ENCODE measurements around the gene PCDHA10.
"Not testable (repeated sequence)": the region's sequence is repeated elsewhere in the genome, so short reads cannot be mapped to it uniquely, and the experiment has no call there.

Gene PCDHA10

DNA sequence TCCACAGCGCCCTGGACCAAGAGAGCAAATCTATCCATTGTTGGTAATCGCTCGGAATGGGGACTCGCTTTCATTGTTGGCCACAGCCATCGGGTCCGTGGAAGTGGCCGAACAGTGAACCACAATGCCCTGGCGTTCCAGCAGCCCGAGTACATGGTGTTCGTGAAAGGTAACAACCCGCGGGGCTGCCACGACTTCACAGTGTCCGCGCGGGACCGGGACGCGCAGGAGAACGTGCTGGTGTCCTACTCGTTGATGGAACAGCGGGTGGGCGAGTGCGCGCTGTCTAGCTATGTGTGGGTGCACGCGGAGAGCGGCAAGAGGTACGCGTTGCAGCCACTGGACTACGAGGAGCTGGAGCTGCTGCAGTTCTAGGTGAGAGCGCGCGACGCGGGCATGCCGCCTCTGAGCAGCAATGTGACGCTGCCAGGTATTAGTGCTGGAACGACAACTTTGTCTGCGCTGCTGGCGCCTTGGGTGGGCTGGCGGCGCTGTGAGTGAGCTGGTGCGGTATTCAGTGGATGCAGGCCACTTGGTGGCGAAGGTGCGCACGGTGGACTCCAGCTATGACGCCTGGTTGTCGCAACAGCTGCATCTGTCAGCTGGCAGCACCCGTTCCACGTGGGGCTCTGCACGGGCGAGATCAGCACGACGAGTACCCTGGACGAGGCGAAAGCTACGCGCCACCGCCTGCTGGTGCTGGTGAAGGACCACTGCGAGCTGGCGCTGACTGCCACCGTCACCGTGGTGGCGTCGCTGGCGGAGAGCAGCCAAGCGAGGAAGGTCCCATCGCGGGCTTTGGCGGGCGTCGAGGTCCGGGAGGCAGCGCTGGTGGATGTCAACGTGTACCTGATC, 7.0 kb downstream of the PCDHA10 start:
- no peak for FAIRE-seq
- no peak for TF ChIP-seq POLR2A (IDR thresholded peaks at IDR 0.05; ENCODE audit: low read depth, low read length)
- DNase-seq (ENCODE audit: insufficient read length, low spot score), result no peak

DNA sequence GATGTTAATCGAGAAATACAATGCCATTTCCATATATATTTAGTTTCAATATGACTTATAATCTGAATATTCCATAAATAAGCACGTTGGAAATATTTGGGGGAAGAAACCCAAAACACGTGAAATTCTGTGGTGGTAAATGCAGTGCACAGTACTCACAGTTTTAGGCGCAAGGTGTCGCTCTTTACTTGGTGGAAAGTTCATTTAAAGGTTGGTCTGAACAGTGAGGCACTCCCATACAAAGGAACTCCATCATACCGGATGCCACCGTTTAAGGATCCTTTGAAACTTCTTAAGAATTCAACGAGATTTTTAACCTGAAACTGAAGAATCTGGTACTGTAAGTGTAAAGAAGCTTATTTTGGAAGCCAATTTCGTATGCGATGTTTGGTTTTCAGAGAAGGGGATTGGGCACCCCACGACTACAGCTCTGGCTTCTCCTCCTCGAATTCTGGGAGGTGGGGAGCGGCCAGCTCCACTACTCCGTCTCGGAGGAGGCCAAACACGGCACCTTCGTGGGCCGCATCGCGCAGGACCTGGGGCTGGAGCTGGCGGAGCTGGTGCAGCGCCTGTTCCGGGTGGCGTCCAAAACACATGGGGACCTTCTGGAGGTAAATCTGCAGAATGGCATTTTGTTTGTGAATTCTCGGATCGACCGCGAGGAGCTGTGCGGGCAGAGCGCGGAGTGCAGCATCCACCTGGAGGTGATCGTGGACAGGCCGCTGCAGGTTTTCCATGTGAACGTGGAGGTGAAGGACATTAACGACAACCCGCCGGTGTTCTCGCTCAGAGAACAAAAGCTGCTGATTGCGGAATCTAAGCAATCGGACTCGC, 13.2 kb downstream of the PCDHA10 start, which contains the start of gene PCDHA11:
PCDHA11 (plus strand) TSS at position 237 of the 834 bp plus-strand sequence; CDS start at position 384, 147 bp downstream.
- DNase-seq (ENCODE audit: insufficient read length, low spot score), result no peak
- no peak for TF ChIP-seq POLR2A (IDR thresholded peaks at IDR 0.05; ENCODE audit: low read depth, low read length)
- no peak for FAIRE-seq

DNA sequence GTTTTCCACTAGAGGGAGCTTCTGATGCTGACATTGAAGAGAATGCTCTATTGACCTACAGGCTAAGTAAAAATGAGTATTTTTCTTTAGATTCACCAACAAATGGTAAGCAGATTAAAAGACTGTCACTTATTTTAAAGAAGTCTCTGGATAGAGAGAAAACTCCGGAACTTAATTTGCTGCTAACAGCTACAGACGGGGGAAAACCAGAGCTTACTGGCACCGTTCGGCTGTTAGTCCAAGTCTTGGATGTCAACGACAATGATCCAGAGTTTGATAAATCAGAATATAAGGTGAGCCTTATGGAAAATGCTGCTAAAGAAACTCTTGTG, 13.8 kb downstream of the PCDHA10 start:
- no peak for TF ChIP-seq POLR2A (IDR thresholded peaks at IDR 0.05; ENCODE audit: low read depth, low read length)
- no peak for FAIRE-seq
- no peak for DNase-seq (ENCODE audit: insufficient read length, low spot score)

DNA sequence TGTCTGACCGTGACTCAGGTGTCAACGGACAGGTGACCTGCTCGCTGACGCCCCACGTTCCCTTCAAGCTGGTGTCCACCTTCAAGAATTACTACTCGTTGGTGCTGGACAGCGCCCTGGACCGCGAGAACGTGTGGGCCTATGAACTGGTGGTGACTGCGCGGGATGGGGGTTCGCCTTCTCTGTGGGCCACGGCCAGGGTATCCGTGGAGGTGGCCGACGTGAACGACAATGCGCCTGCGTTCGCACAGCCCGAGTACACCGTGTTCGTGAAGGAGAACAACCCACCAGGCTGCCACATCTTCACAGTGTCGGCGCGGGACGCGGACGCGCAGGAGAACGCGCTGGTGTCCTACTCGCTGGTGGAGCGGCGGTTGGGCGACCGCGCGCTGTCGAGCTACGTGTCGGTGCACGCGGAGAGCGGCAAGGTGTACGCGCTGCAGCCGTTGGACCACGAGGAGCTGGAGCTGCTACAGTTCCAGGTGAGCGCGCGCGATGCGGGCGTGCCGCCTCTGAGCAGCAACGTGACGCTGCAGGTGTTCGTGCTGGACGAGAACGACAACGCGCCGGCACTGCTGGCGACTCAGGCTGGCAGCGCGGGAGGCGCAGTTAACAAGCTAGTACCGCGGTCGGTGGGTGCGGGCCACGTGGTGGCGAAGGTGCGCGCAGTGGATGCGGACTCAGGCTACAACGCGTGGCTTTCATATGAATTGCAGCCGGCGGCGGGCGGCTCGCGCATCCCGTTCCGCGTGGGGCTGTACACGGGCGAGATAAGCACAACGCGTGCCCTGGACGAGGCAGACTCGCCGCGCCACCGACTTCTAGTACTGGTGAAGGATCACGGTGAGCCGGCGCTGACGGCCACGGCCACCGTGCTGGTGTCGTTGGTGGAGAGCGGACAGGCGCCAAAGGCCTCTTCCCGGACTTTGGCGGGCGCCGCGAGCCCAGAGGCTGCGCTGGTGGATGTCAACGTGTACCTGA, 14.8 kb downstream of the PCDHA10 start:
- no peak for TF ChIP-seq POLR2A (IDR thresholded peaks at IDR 0.05; ENCODE audit: low read depth, low read length)
- FAIRE-seq (no peak), DNase-seq (ENCODE audit: insufficient read length, low spot score) (no peak)

DNA sequence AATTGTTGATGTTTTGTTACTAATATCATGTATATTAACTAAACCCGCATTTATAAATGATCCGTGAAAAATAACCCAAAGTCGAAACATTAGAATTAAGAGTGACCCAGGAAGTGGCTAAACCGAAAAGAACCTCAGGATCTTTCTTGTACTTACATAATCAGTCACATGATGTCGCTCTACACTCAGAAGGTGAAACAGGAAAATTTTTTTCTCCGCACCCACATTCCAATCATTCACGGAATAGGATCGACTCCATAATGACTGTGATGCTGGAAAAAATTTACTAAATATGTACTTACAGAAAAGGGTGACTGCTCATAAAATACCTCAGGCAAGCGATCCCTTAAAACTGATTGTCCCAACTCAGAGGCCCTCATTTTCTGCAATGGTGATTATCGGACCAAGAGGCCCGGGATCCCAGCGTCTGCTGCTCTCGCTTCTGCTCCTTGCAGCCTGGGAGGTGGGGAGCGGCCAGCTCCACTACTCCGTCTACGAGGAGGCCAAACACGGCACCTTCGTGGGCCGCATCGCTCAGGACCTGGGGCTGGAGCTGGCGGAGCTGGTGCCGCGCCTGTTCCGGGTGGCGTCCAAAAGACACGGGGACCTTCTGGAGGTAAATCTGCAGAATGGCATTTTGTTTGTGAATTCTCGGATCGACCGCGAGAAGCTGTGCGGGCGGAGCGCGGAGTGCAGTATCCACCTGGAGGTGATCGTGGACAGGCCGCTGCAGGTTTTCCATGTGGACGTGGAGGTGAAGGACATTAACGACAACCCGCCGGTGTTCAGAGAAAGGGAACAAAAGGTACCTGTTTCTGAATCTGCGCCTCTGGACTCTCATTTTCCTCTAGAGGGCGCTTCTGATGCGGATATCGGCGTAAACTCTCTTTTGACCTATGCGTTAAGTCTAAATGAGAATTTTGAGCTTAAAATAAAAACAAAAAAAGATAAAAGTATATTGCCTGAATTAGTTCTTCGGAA, 19.7 kb downstream of the PCDHA10 start, which contains the start of gene PCDHA12:
PCDHA12 (plus strand) TSS at position 224 of the 981 bp plus-strand sequence; CDS start at position 389, 165 bp downstream.
- FAIRE-seq (no peak), DNase-seq (ENCODE audit: insufficient read length, low spot score) (no peak)
- no peak for TF ChIP-seq POLR2A (IDR thresholded peaks at IDR 0.05; ENCODE audit: low read depth, low read length)

DNA sequence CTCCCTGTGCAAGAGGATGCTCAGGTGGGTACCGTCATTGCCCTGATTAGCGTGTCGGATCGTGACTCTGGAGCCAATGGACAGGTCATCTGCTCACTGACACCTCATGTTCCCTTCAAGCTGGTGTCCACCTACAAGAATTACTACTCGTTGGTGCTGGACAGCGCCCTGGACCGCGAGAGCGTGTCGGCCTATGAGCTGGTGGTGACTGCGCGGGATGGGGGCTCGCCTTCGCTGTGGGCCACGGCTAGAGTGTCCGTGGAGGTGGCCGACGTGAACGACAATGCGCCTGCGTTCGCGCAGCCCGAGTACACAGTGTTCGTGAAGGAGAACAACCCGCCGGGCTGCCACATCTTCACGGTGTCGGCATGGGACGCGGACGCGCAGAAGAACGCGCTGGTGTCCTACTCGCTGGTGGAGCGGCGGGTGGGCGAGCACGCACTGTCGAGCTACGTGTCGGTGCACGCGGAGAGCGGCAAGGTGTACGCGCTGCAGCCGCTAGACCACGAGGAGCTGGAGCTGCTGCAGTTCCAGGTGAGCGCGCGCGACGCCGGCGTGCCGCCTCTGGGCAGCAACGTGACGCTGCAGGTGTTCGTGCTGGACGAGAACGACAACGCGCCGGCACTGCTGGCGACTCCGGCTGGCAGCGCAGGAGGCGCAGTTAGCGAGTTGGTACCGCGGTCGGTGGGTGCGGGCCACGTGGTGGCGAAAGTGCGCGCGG, 21.0 kb downstream of the PCDHA10 start:
- FAIRE-seq; DNase-seq (ENCODE audit: insufficient read length, low spot score): not testable (repeated sequence)

DNA sequence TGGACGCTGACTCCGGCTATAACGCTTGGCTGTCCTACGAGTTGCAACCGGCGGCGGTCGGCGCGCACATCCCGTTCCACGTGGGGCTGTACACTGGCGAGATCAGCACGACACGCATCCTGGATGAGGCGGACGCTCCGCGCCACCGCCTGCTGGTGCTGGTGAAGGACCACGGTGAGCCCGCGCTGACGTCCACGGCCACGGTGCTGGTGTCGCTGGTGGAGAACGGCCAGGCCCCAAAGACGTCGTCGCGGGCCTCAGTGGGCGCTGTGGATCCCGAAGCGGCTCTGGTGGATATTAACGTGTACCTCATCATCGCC, 21.5 kb downstream of the PCDHA10 start:
- FAIRE-seq, result no peak
- no peak for DNase-seq (ENCODE audit: insufficient read length, low spot score)
- no peak for TF ChIP-seq POLR2A (IDR thresholded peaks at IDR 0.05; ENCODE audit: low read depth, low read length)

DNA sequence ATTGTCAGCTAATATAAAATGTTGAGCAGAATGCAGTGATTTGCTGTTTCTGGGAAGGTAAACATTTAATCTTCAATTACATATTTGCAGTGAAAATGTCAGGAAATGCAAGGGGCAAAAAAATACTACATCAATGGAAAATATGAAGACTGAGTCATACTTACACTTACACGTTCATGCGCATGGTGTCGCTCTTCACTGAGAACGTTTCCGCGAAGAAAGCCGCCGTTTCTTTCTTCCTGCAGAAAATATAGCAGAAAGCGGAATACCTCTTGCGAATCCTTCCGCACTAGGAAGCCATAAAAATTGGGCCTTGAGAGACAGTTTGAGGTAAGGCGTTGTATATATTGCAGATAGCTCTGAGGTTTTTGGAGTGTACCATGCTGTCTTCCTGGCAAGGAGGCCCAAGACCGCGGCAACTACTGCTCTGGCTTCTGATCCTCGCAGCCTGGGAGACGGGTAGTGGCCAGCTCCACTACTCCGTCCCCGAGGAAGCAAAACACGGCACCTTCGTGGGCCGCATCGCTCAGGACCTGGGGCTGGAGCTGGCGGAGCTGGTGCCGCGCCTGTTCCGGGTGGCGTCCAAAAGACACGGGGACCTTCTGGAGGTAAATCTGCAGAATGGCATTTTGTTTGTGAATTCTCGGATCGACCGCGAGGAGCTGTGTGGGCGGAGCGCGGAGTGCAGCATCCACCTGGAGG, 26.3 kb downstream of the PCDHA10 start, which contains the start of gene PCDHA13:
PCDHA13 (plus strand) TSS at position 236 of the 702 bp plus-strand sequence; CDS start at position 381, 145 bp downstream.
- FAIRE-seq, result no peak
- TF ChIP-seq POLR2A (IDR thresholded peaks at IDR 0.05; ENCODE audit: low read depth, low read length), result no peak
- no peak for DNase-seq (ENCODE audit: insufficient read length, low spot score)

DNA sequence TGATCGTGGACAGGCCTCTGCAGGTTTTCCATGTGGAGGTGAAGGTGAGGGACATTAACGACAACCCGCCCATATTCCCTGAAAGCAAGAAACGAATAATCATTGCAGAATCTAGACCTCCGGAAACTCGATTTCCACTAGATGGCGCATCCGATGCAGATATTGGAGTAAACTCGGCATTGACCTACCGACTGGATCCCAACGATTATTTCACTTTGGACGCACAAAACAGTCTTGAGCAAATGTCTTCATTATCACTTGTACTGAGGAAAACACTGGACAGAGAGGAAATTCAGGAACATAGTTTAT, 26.8 kb downstream of the PCDHA10 start:
- DNase-seq (ENCODE audit: insufficient read length, low spot score), result no peak
- no peak for TF ChIP-seq POLR2A (IDR thresholded peaks at IDR 0.05; ENCODE audit: low read depth, low read length)
- FAIRE-seq, result peak; percentile 6

DNA sequence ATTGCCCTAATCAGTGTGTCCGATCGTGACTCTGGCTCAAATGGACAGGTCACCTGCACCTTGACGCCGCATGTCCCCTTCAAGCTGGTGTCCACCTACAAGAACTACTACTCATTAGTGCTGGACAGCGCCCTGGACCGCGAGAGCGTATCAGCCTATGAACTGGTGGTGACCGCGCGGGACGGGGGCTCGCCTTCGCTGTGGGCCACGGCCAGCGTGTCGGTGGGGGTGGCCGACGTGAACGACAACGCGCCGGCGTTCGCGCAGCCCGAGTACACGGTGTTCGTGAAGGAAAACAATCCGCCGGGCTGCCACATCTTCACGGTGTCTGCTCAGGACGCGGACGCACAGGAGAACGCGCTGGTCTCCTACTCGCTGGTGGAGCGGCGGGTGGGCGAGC, 27.7 kb downstream of the PCDHA10 start:
- no peak for TF ChIP-seq POLR2A (IDR thresholded peaks at IDR 0.05; ENCODE audit: low read depth, low read length)
- no peak for DNase-seq (ENCODE audit: insufficient read length, low spot score)
- no peak for FAIRE-seq

DNA sequence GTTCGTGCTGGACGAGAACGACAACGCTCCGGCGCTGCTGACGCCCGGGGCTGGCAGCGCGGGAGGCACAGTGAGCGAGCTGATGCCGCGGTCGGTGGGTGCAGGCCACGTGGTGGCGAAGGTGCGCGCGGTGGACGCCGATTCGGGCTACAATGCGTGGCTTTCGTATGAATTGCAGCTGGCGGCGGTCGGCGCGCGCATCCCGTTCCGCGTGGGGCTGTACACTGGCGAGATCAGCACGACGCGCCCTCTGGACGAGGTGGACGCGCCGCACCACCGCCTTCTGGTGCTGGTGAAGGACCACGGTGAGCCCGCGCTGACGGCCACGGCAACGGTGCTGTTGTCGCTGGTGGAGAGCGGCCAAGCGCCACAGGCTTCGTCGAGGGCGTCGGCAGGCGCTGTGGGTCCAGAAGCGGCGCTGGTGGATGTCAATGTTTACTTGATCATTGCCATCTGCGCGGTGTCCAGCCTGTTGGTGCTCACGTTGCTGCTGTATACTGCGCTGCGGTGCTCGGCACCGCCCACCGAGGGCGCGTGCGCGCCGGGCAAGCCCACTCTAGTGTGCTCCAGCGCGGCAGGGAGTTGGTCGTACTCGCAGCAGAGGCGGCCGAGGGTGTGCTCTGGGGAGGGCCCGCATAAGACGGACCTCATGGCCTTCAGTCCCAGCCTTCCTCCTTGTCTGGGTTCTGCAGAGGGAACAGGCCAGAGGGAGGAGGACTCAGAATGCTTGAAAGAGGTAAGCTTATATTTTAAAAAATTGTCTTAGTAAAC, 28.4 kb downstream of the PCDHA10 start:
- TF ChIP-seq POLR2A (IDR thresholded peaks at IDR 0.05; ENCODE audit: low read depth, low read length), result no peak
- FAIRE-seq (no peak), DNase-seq (ENCODE audit: insufficient read length, low spot score) (no peak)

Data from H54 (cell line).